CD14-positive monocyte (primary cell): ENCODE measurements around the gene OR10H5. TPM values are rescaled to one million over a fixed set of nuclear protein-coding genes. Genes with fewer than 3 reads are reported as not detected.
"Not testable (repeated sequence)": the region's sequence is repeated elsewhere in the genome, so short reads cannot be mapped to it uniquely, and the experiment has no call there.

ENCODE experiments used
- DNase-seq, 3 donors: peaks; one replicate each; pipeline ENCODE4 v3.0.0-alpha.2; 2011 to 2022
- H2AFZ ChIP-seq: 2 replicates; pipeline ENCODE4 v1.6.0; 2012; ENCODE audit warnings: mild to moderate bottlenecking, low read depth, low read length, inconsistent platforms; ENCODE audit not compliant: insufficient read depth, poor library complexity, severe bottlenecking
- H3K27ac ChIP-seq, 2 donors: 1 replicate in 1 of 2; 2 replicates in 1 of 2; pipeline ENCODE4 v1.5.1; 2012 to 2013; ENCODE audit warnings: low read length in 2 of 2, control low read depth in 1 of 2, inconsistent platforms in 1 of 2, low read depth in 1 of 2, mild to moderate bottlenecking in 1 of 2
- H3K27me3 ChIP-seq, 2 donors: one replicate each; pipeline versions ENCODE4 v1.6.0 to v1.6.1; 2011 to 2013; ENCODE audit warnings: low read length in 2 of 2; ENCODE audit not compliant: control insufficient read depth in 2 of 2, insufficient read depth in 2 of 2
- H3K36me3 ChIP-seq, 2 donors: replicated peaks in 1 of 2; 1 replicate in 1 of 2; 2 replicates in 1 of 2; pipeline versions ENCODE4 v1.5.1 to v1.6.1; 2012 to 2013; ENCODE audit warnings: low read length in 2 of 2, control low read depth in 1 of 2, inconsistent platforms in 1 of 2, mild to moderate bottlenecking in 1 of 2; ENCODE audit not compliant: insufficient read depth in 2 of 2, control insufficient read depth in 1 of 2
- H3K4me1 ChIP-seq, 2 donors: 1 replicate in 1 of 2; 2 replicates in 1 of 2; pipeline versions ENCODE4 v1.5.1 to v1.6.1; 2012 to 2013; ENCODE audit warnings: low read length in 2 of 2, control low read depth in 1 of 2, inconsistent platforms in 1 of 2, mild to moderate bottlenecking in 1 of 2, moderate library complexity in 1 of 2; ENCODE audit not compliant: insufficient read depth in 2 of 2, control insufficient read depth in 1 of 2
- H3K4me2 ChIP-seq: replicated peaks from 2 replicates; pipeline ENCODE3; 2012; ENCODE audit warnings: low read length, moderate library complexity, mild to moderate bottlenecking; ENCODE audit not compliant: poor library complexity, severe bottlenecking; ENCODE audit errors: extremely low read depth
- H3K4me3 ChIP-seq, 3 experiments: fragments of 200-600 bp in 1 of 3; sonication (generic) in 1 of 3; replicated peaks in 1 of 3; 1 replicate in 2 of 3; 2 replicates in 1 of 3; pipeline ENCODE4 v1.5.1; 2011 to 2013; ENCODE audit warnings: low read length in 3 of 3, mild to moderate bottlenecking in 3 of 3, control low read depth in 2 of 3, low read depth in 2 of 3, inconsistent platforms in 1 of 3, moderate library complexity in 1 of 3
- H3K79me2 ChIP-seq: 2 replicates; pipeline ENCODE4 v1.6.0; 2012; ENCODE audit warnings: mild to moderate bottlenecking, control low read depth, inconsistent platforms, low read length, moderate library complexity; ENCODE audit not compliant: insufficient read depth
- H3K9ac ChIP-seq: 2 replicates; pipeline ENCODE4 v1.6.0; 2017; ENCODE audit warnings: low read length, mild to moderate bottlenecking; ENCODE audit not compliant: insufficient read depth, poor library complexity, severe bottlenecking
- H3K9me3 ChIP-seq, 2 donors: replicated peaks in 1 of 2; 1 replicate in 1 of 2; 2 replicates in 1 of 2; pipeline versions ENCODE4 v1.5.1 to v1.6.1; 2012 to 2013; ENCODE audit warnings: low read length in 2 of 2, control low read depth in 1 of 2; ENCODE audit not compliant: control insufficient read depth in 1 of 2, insufficient read depth in 1 of 2
- H4K20me1 ChIP-seq: 2 replicates; pipeline ENCODE4 v1.6.0; 2012; ENCODE audit warnings: mild to moderate bottlenecking, low read length, control low read depth, moderate library complexity; ENCODE audit not compliant: insufficient read depth
- H3K27ac Mint-ChIP-seq, 7 donors: one replicate each; pipeline ENCODE4 v1.8.0; 2020; ENCODE audit warnings: mild to moderate bottlenecking in 7 of 7, mixed read lengths in 7 of 7, moderate library complexity in 6 of 7, inconsistent platforms in 2 of 7
- H3K27me3 Mint-ChIP-seq, 3 donors: one replicate each; pipeline ENCODE4 v1.8.0; 2021 to 2022; ENCODE audit warnings: low read depth in 3 of 3, mild to moderate bottlenecking in 3 of 3, mixed read lengths in 3 of 3, moderate library complexity in 3 of 3, inconsistent platforms in 1 of 3
- H3K36me3 Mint-ChIP-seq, 2 donors: one replicate each; pipeline ENCODE4 v1.8.0; 2020; ENCODE audit warnings: mixed read lengths in 2 of 2, inconsistent platforms in 1 of 2, mild to moderate bottlenecking in 1 of 2
- H3K4me1 Mint-ChIP-seq: one replicate; pipeline ENCODE4 v1.8.0; 2020; ENCODE audit warnings: mild to moderate bottlenecking, mixed read lengths
- H3K4me3 Mint-ChIP-seq, 2 donors: one replicate each; pipeline ENCODE4 v1.8.0; 2020; ENCODE audit warnings: mild to moderate bottlenecking in 2 of 2, mixed read lengths in 2 of 2, moderate library complexity in 1 of 2
- H3K9me3 Mint-ChIP-seq, 7 donors: one replicate each; pipeline ENCODE4 v1.8.0; 2020 to 2022; ENCODE audit warnings: mixed read lengths in 7 of 7, mild to moderate bottlenecking in 6 of 7, moderate library complexity in 6 of 7, inconsistent platforms in 2 of 7
- CTCF ChIP-seq: fragments of 200-600 bp; IDR thresholded peaks from one replicate; pipeline ENCODE4 v1.8.0; 2022; ENCODE audit warnings: antibody characterized with exemption, mild to moderate bottlenecking
- WGBS: methylation state at CpG from one replicate; pipeline ENCODE4 v1.1.5; 2013; ENCODE audit warnings: missing lambda C conversion rate; ENCODE audit not compliant: insufficient coverage; 5-methylcytosine and 5-hydroxymethylcytosine counted together
- intact Hi-C, 2 donors: fragments of 100-400 bp; cut with micrococcal nuclease; formaldehyde crosslinking; loops; one replicate each; pipeline versions ENCODE4 v1.15.0 to v1.15.1; 2023
- polyA plus RNA-seq, 3 donors: library from polyadenylated mRNA; depleted of rRNA in 1 of 3; unstranded in 2 of 3; stranded (reverse) in 1 of 3; fragments of 300-500 nt in 2 of 3; fragments of >200 nt in 1 of 3; fragmentation: Illumina TruSeq in 2 of 3; gene quantifications; 1 replicate in 2 of 3; 2 replicates in 1 of 3; pipeline ENCODE4 v1.2.3, GENCODE V29; 2012 to 2021

The OR10H5 gene
- polyA plus RNA-seq, 3 donors: not detected

DNA sequence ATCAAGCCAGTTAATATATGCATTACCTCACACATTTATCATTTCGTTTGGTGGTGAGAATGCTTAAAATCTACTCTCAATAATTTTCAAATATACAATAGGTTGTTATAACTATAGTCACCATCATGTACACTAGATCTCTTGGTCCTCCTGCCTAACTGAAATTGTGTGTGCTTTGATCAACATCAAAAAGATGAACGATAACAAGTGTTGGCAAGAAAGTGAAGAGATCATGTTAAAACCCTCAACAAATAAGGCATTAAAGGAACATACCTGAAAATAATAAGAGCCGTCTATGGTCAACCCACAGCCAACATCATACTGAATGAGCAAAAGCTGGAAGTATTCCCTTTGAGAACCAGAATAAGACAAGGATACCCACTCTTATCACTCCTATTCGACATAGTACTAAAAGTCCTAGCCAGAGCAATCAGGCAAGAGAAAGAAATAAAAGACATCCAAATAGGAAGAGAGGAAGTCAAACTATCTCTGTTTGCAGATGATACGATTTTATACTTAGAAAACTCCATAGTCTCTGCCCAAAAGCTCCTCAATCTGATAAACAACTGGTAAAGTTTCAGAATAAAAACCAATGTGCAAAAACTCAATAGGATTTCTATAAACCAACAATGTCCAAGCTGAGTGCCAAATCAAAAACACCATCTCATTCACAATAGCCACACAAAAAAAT lies 55.9 kb downstream of the OR10H5 start:
- Histone ChIP-seq H3K27ac (no peak overlapping the region), H2AFZ (no peak overlapping the region), H3K36me3 (no peaks in the 10 kb centered on the region), H3K27me3 (no peaks in the 10 kb centered on the region), H4K20me1 (no peaks in the 10 kb centered on the region), H3K4me2 (no peak overlapping the region), H3K4me3 (no peak overlapping the region), H3K9ac (no peak overlapping the region), H3K4me1 (no peaks in the 10 kb centered on the region), H3K9me3 (no peaks in the 10 kb centered on the region), H3K79me2 (no peaks in the 10 kb centered on the region)
- Mint-ChIP-seq H3K36me3 (no peaks in the 10 kb centered on the region), H3K9me3 (no peaks in the 10 kb centered on the region), H3K4me3 (no peak overlapping the region), H3K27ac (no peak overlapping the region), H3K4me1 (peaks cover 7% of the 10 kb centered on the region), H3K27me3 (peaks cover 2 to 3% (median 2%) of the 10 kb centered on the region in 3 donors)
- no peak for TF ChIP-seq CTCF
- intact Hi-C loops: no loop called here
- WGBS: no CpG with 5 or more reads among the region's 5 CpGs
- no peak for DNase-seq

DNA sequence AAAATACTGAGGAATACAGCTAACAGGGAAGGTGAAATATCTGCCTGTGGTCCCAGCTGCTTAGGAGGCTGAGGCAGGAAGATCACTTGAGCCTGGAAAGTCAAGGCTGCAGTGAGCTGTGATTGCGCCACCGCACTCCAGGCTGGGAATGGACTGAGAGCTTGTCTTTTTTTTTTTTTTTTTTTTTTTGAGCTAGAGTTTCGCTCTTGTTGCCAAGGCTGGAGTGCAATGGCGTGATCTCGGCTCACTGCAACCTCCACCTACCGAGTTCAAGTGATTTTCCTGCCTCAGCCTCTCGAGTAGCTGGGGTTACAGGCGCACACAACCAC lies 56.4 kb downstream of the OR10H5 start:
- H3K27ac ChIP-seq, H3K9me3 Mint-ChIP-seq, H3K4me2 ChIP-seq, H3K4me1 Mint-ChIP-seq, H3K9me3 ChIP-seq, intact Hi-C loops, H3K36me3 Mint-ChIP-seq, H4K20me1 ChIP-seq, DNase-seq, H3K79me2 ChIP-seq, H3K36me3 ChIP-seq, H3K27me3 Mint-ChIP-seq, H3K4me3 ChIP-seq, H3K4me3 Mint-ChIP-seq, H3K9ac ChIP-seq, H3K4me1 ChIP-seq, H3K27me3 ChIP-seq, H2AFZ ChIP-seq, H3K27ac Mint-ChIP-seq: not testable (repeated sequence)
- WGBS: 80% methylated on average over 1 of the region's 8 CpGs
